ENCODE results near the gene COL5A2. TPM values are rescaled to one million over a fixed set of nuclear protein-coding genes. Genes with fewer than 3 reads are reported as not detected.

Gene COL5A2
- total and polyA plus RNA-seq, 2 donors (not counting 3 experiments of a cell fraction or from before 2014, with no cell fraction given) = 47.4 to 123 TPM

- Histone ChIP-seq H4K20me1 (replicated peaks; ENCODE audit: control insufficient read depth, extremely low read depth, insufficient read depth, low read length) (no peaks in the 10 kb centered on the region), H3K4me2 (ENCODE audit: insufficient read depth, low read length) (no peak overlapping the region), H3K36me3 (ENCODE audit: control insufficient read depth in 2 of 2, extremely low read depth in 1 of 2, insufficient read depth in 2 of 2, low read length in 2 of 2) (peaks cover 9 to 13% of the 10 kb centered on the region in 2 experiments), H2AFZ (ENCODE audit: low read depth, low read length) (no peak overlapping the region), H3K9me1 (replicated peaks; ENCODE audit: control insufficient read depth, extremely low read depth, insufficient read depth, low read length) (no peaks in the 10 kb centered on the region), H3K4me3 (replicated peaks in 1 of 3; ENCODE audit: insufficient read depth in 1 of 3, low read depth in 1 of 3, low read length in 3 of 3) (no peak overlapping the region), H3K27ac (ENCODE audit: insufficient read depth, low read depth, low read length) (no peak overlapping the region), H3K27me3 (ENCODE audit: control insufficient read depth in 2 of 2, insufficient read depth in 2 of 2, low read length in 2 of 2) (no peaks in the 10 kb centered on the region), H3K9me3 (replicated peaks; ENCODE audit: control insufficient read depth, insufficient read depth, low read length) (no peaks in the 10 kb centered on the region), H3K4me1 (ENCODE audit: control insufficient read depth, extremely low read depth, insufficient read depth, low read length) (no peaks in the 10 kb centered on the region), H3K9ac (replicated peaks; ENCODE audit: extremely low read depth, insufficient read depth, low read length) (no peak overlapping the region), H3K79me2 (ENCODE audit: control insufficient read depth, insufficient read depth, low read length) (no peaks in the 10 kb centered on the region)
- no peak for FAIRE-seq
- TF ChIP-seq GATA2 (IDR thresholded peaks at IDR 0.05; ENCODE audit: insufficient read depth, insufficient read length, low read depth, low read length) (no peak), POLR2AphosphoS5 (IDR thresholded peaks at IDR 0.05; ENCODE audit: insufficient read depth, low read depth, low read length) (no peak), MYC (IDR thresholded peaks at IDR 0.05; ENCODE audit: low read depth, low read length) (no peak), MAX (IDR thresholded peaks at IDR 0.05; ENCODE audit: insufficient read depth, insufficient read length) (no peak), CTCF (IDR thresholded peaks at IDR 0.05; ENCODE audit: extremely low read depth in 1 of 2, insufficient read depth in 1 of 2, low read depth in 1 of 2, low read length in 2 of 2) (no peak), EZH2 (IDR thresholded peaks at IDR 0.05; ENCODE audit: borderline replicate concordance, low read depth, low read length, severe bottlenecking) (no peak), POLR2A (IDR thresholded peaks at IDR 0.05; ENCODE audit: low read depth, low read length) (no peak), JUN (IDR thresholded peaks at IDR 0.05; ENCODE audit: borderline replicate concordance, insufficient read depth, insufficient read length, low read depth) (no peak), FOS (IDR thresholded peaks at IDR 0.05; ENCODE audit: borderline replicate concordance, insufficient read depth, low read length) (no peak)
- dilution Hi-C loops (cut with MboI; ENCODE audit: extremely low pct_ligation_motif_present, low sequenced_read_pairs) (no loop called here), intact Hi-C loops (cut with micrococcal nuclease) (no loop called here)
- DNase-seq (ENCODE audit: low read depth, low spot score) = no peak
- ChIA-PET POLR2A (no interaction called here), CTCF (interaction anchor here (0.8 kb wide), 2 partner anchors 10 to 12 kb away, joined by 3 read pairs; no protein-coding TSS in a partner anchor)
- no TSS peak for BruUV-seq (replicated peaks)
These were observed 113.5 kb downstream of the COL5A2 start for GRCh38 chr2:189066037-189066436.

Data from endothelial cell of umbilical vein (primary cell).